Uterus (tissue), 4 donors: ENCODE data around the gene COL23A1. TPM values are rescaled to one million over a fixed set of nuclear protein-coding genes. Genes with fewer than 3 reads are reported as not detected.
"Not testable (repeated sequence)": the region's sequence is repeated elsewhere in the genome, so short reads cannot be mapped to it uniquely, and the experiment has no call there.

ENCODE experiments used
- DNase-seq, 2 donors: peaks; one replicate each; pipeline ENCODE4 v3.0.0-alpha.2; 2019 to 2020
- H3K27ac ChIP-seq, 2 donors: fragments of 200-600 bp; sonication (generic); 1 replicate in 1 of 2; 2 replicates in 1 of 2; pipeline ENCODE4 v1.5.1; 2016 to 2018
- H3K27me3 ChIP-seq, 2 donors: fragments of 200-600 bp; sonication (generic); one replicate each; pipeline ENCODE4 v1.5.1; 2018 to 2019; ENCODE audit warnings: control low read depth in 1 of 2
- H3K36me3 ChIP-seq, 2 donors: fragments of 200-600 bp; sonication (generic); one replicate each; pipeline ENCODE4 v1.5.1; 2019; ENCODE audit warnings: control low read depth in 1 of 2
- H3K4me1 ChIP-seq, 2 donors: fragments of 200-600 bp; sonication (generic); one replicate each; pipeline ENCODE4 v1.5.1; 2018 to 2019; ENCODE audit warnings: control low read depth in 1 of 2
- H3K4me3 ChIP-seq, 2 donors: fragments of 200-600 bp; sonication (generic); 1 replicate in 1 of 2; 2 replicates in 1 of 2; pipeline ENCODE4 v1.5.1; 2018 to 2019; ENCODE audit warnings: mild to moderate bottlenecking in 1 of 2
- H3K9me3 ChIP-seq, 2 donors: fragments of 200-600 bp; sonication (generic); one replicate each; pipeline ENCODE4 v1.5.1; 2019; ENCODE audit warnings: control low read depth in 1 of 2
- POLR2A ChIP-seq, 2 donors: fragments of 450-650 bp; IDR thresholded peaks; one replicate each; pipeline ENCODE4 v1.6.1; 2016; ENCODE audit warnings: antibody characterized with exemption in 2 of 2, mild to moderate bottlenecking in 1 of 2, moderate library complexity in 1 of 2
- intact Hi-C: fragments of 100-400 bp; cut with DNase I; formaldehyde crosslinking; loops from one replicate; pipeline ENCODE4 v1.15.1; 2023; ENCODE audit warnings: low total_unique reads
- total RNA-seq, 4 donors: library from RNA; depleted of rRNA in 3 of 4; stranded (reverse); fragments of >200 nt in 3 of 4; gene quantifications; one replicate each; pipeline versions ENCODE4 v1.1.0 to v1.2.4, GENCODE V29; 2014 to 2023
- TF ChIP-seq, protein P1 (sequence below), 4 experiments: fragments of 200-600 bp in 2 of 4; fragments of 450-650 bp in 2 of 4; sonication (generic) in 2 of 4; IDR thresholded peaks; one replicate each; pipeline ENCODE4 v1.5.1; 2016 to 2019; ENCODE audit warnings: antibody characterized with exemption in 4 of 4, mild to moderate bottlenecking in 2 of 4, moderate library complexity in 1 of 4
- donor health status: DM: yes; HTN: yes; CAD: no.

Gene COL23A1
- total RNA-seq, 4 donors from 2014 or later = 0.85 to 7.6 (median 2.0) TPM; not detected in 1

DNA sequence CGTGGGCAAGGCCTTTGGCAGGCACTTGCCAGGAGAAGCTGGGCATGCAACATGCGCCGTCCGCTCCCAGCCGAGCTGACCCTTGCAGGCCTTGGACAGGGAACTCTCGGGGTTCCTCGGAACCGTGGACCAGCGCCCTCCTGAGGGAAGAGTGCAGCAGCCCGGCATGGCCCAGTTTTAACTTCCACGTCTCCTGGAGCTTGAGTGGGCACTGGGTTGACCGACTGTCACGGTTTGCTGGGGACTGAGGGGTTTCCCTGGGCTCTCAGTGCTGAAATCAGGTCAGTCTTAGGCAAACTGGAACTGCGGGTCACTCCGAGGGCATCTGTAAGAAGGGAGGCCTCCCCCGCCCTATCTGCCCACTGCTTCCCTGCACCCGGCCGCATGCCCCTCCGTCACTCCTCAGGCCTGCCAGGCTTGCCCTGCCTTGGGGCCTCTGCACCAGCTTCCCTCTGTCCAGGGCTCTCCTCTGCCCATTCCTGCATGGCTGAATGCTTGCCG is 270.6 kb downstream of the COL23A1 start:
- TF ChIP-seq POLR2A (IDR thresholded peaks at IDR 0.05) = no peak
- TF ChIP-seq, protein P1, sequence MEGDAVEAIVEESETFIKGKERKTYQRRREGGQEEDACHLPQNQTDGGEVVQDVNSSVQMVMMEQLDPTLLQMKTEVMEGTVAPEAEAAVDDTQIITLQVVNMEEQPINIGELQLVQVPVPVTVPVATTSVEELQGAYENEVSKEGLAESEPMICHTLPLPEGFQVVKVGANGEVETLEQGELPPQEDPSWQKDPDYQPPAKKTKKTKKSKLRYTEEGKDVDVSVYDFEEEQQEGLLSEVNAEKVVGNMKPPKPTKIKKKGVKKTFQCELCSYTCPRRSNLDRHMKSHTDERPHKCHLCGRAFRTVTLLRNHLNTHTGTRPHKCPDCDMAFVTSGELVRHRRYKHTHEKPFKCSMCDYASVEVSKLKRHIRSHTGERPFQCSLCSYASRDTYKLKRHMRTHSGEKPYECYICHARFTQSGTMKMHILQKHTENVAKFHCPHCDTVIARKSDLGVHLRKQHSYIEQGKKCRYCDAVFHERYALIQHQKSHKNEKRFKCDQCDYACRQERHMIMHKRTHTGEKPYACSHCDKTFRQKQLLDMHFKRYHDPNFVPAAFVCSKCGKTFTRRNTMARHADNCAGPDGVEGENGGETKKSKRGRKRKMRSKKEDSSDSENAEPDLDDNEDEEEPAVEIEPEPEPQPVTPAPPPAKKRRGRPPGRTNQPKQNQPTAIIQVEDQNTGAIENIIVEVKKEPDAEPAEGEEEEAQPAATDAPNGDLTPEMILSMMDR (IDR thresholded peaks at IDR 0.05) = no peak
- Histone ChIP-seq H3K4me1 (no peaks in the 10 kb centered on the region), H3K4me3 (no peak overlapping the region), H3K36me3 (no peaks in the 10 kb centered on the region), H3K27me3 (no peaks in the 10 kb centered on the region), H3K27ac (no peak overlapping the region), H3K9me3 (no peaks in the 10 kb centered on the region)
- no peak for DNase-seq
- intact Hi-C loops = no loop called here

DNA sequence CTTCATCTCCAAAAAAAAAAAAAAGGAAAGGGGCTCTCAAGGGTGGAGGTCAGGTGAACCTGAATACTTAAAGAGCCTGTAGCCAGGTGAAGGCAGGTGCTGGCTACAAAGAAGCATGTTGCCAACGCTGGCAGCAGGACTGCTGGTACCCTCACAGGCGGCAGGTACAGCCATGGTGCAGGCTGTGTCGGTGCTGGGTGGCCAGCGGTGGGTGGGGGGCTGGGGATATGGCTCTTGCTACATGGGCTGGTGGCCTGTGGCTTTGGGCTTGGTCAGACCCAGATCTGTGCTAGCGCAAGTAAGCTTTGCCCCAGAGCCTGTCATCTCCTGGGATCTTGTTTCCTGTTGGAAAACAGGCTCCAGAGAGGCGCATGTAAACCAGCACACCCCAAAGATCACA is 271.3 kb downstream of the COL23A1 start:
- Histone ChIP-seq H3K27ac (no peak overlapping the region), H3K4me3 (no peak overlapping the region)
- no peak for DNase-seq

DNA sequence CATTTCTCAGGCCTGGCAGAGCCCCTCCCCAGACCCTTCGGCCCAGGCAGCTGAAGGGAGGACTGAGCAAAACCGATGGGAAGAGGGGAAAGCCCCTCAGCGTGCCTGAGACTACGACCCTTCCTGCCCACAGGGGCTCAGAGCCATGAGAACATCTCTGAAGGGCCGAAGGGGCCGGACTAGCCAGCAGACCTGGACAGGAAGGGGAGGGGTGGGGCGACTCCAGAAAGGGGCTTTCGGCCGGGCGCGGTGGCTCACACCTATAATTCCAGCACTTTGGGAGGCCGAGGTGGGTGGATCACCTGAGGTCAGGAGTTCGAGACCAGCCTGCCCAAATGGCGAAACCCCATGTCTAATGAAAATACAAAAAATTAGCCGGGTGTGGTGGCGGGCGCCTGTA is 271.8 kb downstream of the COL23A1 start:
- no peaks in the 10 kb centered on the region for H3K9me3 ChIP-seq
- no peaks in the 10 kb centered on the region for H3K27me3 ChIP-seq
- H3K4me1 ChIP-seq = no peaks in the 10 kb centered on the region
- H3K4me3 ChIP-seq = no peak overlapping the region
- intact Hi-C loops = no loop called here
- TF ChIP-seq, protein P1 (IDR thresholded peaks at IDR 0.05) = no peak
- no peak for TF ChIP-seq POLR2A (IDR thresholded peaks at IDR 0.05)
- no peaks in the 10 kb centered on the region for H3K36me3 ChIP-seq
- DNase-seq = no peak
- H3K27ac ChIP-seq = no peak overlapping the region

More for the DNA sequence above, 271.3 kb downstream of the COL23A1 start:
- Histone ChIP-seq H3K36me3 (no peaks in the 10 kb centered on the region), H3K4me1 (no peaks in the 10 kb centered on the region), H3K27me3 (no peaks in the 10 kb centered on the region), H3K9me3 (no peaks in the 10 kb centered on the region)
- intact Hi-C loops = no loop called here
- TF ChIP-seq POLR2A (IDR thresholded peaks at IDR 0.05) = no peak
- TF ChIP-seq, protein P1 (IDR thresholded peaks at IDR 0.05) = no peak

DNA sequence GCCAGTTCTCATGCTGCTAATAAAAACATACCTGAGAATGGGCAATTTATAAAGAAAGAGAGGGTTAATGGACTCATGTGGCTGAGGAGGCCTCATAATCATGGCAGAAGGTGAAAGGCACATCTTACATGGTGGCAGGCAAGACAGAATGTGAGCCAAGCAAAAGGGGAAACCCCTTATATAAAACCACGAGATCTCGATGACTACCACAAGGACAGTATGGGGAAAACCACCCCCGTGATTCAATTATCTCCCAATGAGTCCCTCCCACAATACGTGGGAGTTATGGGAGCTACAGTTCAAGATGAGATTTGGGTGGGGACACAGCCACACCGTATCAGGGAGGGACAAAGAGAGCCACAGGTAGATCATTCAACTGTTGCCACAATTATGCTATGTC is 272.5 kb downstream of the COL23A1 start:
- H3K36me3 ChIP-seq, H3K4me3 ChIP-seq, H3K4me1 ChIP-seq, H3K27ac ChIP-seq, H3K9me3 ChIP-seq, DNase-seq, H3K27me3 ChIP-seq, intact Hi-C loops: not testable (repeated sequence)

DNA sequence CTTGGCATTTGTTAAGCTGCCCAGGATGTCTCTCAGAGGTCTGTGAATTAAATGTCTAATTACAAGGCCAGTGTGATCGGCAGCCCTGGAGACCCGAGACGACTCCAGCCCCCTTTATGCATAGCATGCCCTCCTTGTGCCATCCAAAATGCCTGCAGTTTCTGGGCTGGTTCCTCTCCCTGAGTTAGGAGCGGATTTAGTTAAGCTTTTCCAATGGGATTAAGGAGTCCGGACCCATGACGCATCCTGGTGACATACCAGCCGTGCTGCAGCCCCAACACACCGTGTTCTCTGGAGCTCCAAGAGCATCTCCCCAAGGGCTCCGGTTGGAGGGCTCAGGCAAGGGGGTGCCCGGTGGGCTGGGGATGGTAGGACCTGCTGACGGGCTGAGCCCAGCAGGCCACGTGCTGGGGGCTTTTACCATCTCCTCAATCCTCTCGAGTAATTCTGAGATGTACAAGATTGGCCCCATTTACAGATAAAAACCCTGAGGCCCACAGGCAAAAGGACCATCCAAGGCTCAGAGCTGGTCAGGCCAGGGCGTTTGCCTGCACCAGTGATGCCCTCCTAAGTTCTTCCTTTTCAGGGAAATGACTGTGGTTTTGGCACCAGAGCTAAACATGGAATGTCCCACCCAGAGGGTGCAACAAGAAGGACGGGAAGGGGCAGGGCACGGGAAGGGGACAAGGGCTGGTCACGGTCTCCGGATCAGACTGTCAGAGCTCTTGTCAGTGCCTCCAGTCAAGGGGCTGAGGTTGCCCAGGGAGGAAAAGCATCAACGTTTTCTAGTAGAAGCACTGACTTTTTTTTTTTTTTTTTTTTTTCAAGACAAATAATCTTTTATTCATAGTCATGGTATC is 275.0 kb downstream of the COL23A1 start:
- intact Hi-C loops = no loop called here
- no peak for DNase-seq

More for the DNA sequence above, 275.0 kb downstream of the COL23A1 start:
- TF ChIP-seq, protein P1 (IDR thresholded peaks at IDR 0.05) = no peak
- TF ChIP-seq POLR2A (IDR thresholded peaks at IDR 0.05) = no peak
- no peak overlapping the region for H3K4me3 ChIP-seq
- H3K27me3 ChIP-seq = no peaks in the 10 kb centered on the region
- no peaks in the 10 kb centered on the region for H3K36me3 ChIP-seq
- H3K9me3 ChIP-seq = no peaks in the 10 kb centered on the region
- no peak overlapping the region for H3K27ac ChIP-seq
- no peaks in the 10 kb centered on the region for H3K4me1 ChIP-seq
